Kasumi-1 (cell line): ENCODE measurements around the gene GALNT2.

Experiments used
- DNase-seq, 2 experiments: peaks; one replicate each; lab custom pipeline; 2025; lab: John Stamatoyannopoulos, UW

GALNT2 gene

GRCh38 chr1:230145953-230146476, 79.0 kb downstream of the GALNT2 start:
- DNase-seq: peak; percentile 63 to 68

GRCh38 chr1:230146709-230147108, 79.7 kb downstream of the GALNT2 start:
- DNase-seq: no peak

- peak; percentile 19 to 42 for DNase-seq
These were observed 80.5 kb downstream of the GALNT2 start for GRCh38 chr1:230147253-230148125.

GRCh38 chr1:230148126-230148652, 81.2 kb downstream of the GALNT2 start:
- no peak for DNase-seq

GRCh38 chr1:230148768-230149469, 81.9 kb downstream of the GALNT2 start:
- DNase-seq: no peak

- DNase-seq: peak; percentile 93 to 94
These were observed 82.9 kb downstream of the GALNT2 start for GRCh38 chr1:230149751-230150584.

- no peak for DNase-seq
These were observed 83.6 kb downstream of the GALNT2 start for GRCh38 chr1:230150615-230151014.

- no peak for DNase-seq
These were observed 85.0 kb downstream of the GALNT2 start for GRCh38 chr1:230151924-230152468.

- DNase-seq: no peak
These were observed 86.0 kb downstream of the GALNT2 start for GRCh38 chr1:230152999-230153398.

- peak; percentile 62 to 70 for DNase-seq
These were observed 86.7 kb downstream of the GALNT2 start for GRCh38 chr1:230153641-230154296.

- no peak for DNase-seq
These were observed 88.0 kb downstream of the GALNT2 start for GRCh38 chr1:230155021-230155420.

- DNase-seq: no peak
These were observed 89.0 kb downstream of the GALNT2 start for GRCh38 chr1:230156068-230156467.

GRCh38 chr1:230156536-230156935, 89.5 kb downstream of the GALNT2 start:
- DNase-seq: no peak

GRCh38 chr1:230157420-230158390, 90.7 kb downstream of the GALNT2 start:
- no peak for DNase-seq

GRCh38 chr1:230158415-230159291, 91.6 kb downstream of the GALNT2 start:
- DNase-seq: no peak

- no peak for DNase-seq
These were observed 92.5 kb downstream of the GALNT2 start for GRCh38 chr1:230159580-230159979.

- DNase-seq: no peak
These were observed 94.1 kb downstream of the GALNT2 start for GRCh38 chr1:230160957-230161771.

- no peak for DNase-seq
These were observed 96.2 kb downstream of the GALNT2 start for GRCh38 chr1:230163205-230163604.
